HCT116 (cell line): ENCODE data around the gene WDR27. TPM values are rescaled to one million over a fixed set of nuclear protein-coding genes. Genes with fewer than 3 reads are reported as not detected.

Experiments
- ATAC-seq: fragments of 200-7000 bp; cut with Tn5 transposase; 2 replicates; pipeline ENCODE4 v1.9.1; 2020; ENCODE audit warnings: mild to moderate bottlenecking, moderate library complexity
- BruUV-seq: library from RNA; stranded (reverse); fragments of 400-500 nt; replicated peaks from 2 replicates; lab custom pipeline; 2021; lab: Mats Ljungman, UMichigan
- CTCF ChIA-PET: fragments of 300-600 bp; sonication (Branson Sonifier 250); formaldehyde crosslinking; loops from one replicate; lab custom pipeline; 2021; ENCODE audit warnings: antibody characterized with exemption; lab: Charles Lee
- POLR2A ChIA-PET: fragments of 300-600, 350-600 bp; sonication (Branson Sonifier 250); formaldehyde crosslinking; loops from one replicate; lab custom pipeline; 2021; ENCODE audit warnings: antibody characterized with exemption; lab: Charles Lee
- RAD21 ChIA-PET, 2 experiments: fragments of 300-600 bp; sonication (Branson Sonifier 250); formaldehyde crosslinking; loops; one replicate each; lab custom pipeline; 2023; ENCODE audit warnings: low total read pairs in 2 of 2; ENCODE audit not compliant: uncharacterized antibody in 2 of 2, unreplicated experiment in 2 of 2, low non-redundant PET in 1 of 2; lab: Charles Lee
- DNase-seq: peaks from one replicate; pipeline ENCODE4 v3.0.0-alpha.2; 2010; ENCODE audit warnings: low read depth, low spot score
- H2AFZ ChIP-seq: fragments of 200-600 bp; shearing (Covaris generic), sonication (generic); 2 replicates; pipeline ENCODE4 v1.6.1; 2017; ENCODE audit warnings: low read depth, mixed run types, mixed read lengths, antibody characterized with exemption, low read length; ENCODE audit not compliant: poor library complexity, severe bottlenecking
- H3K27ac ChIP-seq: 2 replicates; pipeline ENCODE4 v1.5.1; 2012; ENCODE audit warnings: low read depth, low read length
- H3K27me3 ChIP-seq: fragments of 200-600 bp; sonication (generic); 2 replicates; pipeline ENCODE4 v1.6.1; 2016; ENCODE audit warnings: mixed run types, low read length, mixed read lengths; ENCODE audit not compliant: insufficient read depth
- H3K36me3 ChIP-seq, 2 experiments: fragments of 200-500 bp in 1 of 2; fragments of 200-600 bp in 1 of 2; sonication (Bioruptor generic) in 1 of 2; sonication (generic) in 1 of 2; 2 replicates each; pipeline versions ENCODE4 v1.5.1 to v1.6.1; 2014 to 2016; ENCODE audit warnings: low read length in 2 of 2, inconsistent platforms in 1 of 2, mixed read lengths in 1 of 2, mixed run types in 1 of 2; ENCODE audit not compliant: insufficient read depth in 2 of 2, control insufficient read depth in 1 of 2
- H3K4me1 ChIP-seq, 2 experiments: fragments of 200-600 bp in 1 of 2; sonication (generic) in 1 of 2; 2 replicates each; pipeline versions ENCODE4 v1.5.1 to v1.6.1; 2012 to 2017; ENCODE audit warnings: low read length in 2 of 2, inconsistent platforms in 1 of 2, mild to moderate bottlenecking in 1 of 2, mixed read lengths in 1 of 2, mixed run types in 1 of 2, moderate library complexity in 1 of 2; ENCODE audit not compliant: insufficient read depth in 2 of 2, control insufficient read depth in 1 of 2
- H3K4me2 ChIP-seq: fragments of 200-600 bp; sonication (generic); 2 replicates; pipeline ENCODE4 v1.6.1; 2017; ENCODE audit warnings: mixed run types, low read length, mixed read lengths
- H3K4me3 ChIP-seq, 2 experiments: fragments of 200-600 bp in 1 of 2; sonication (generic) in 1 of 2; replicated peaks in 1 of 2; 2 replicates each; pipeline ENCODE4 v1.5.1; 2011 to 2016; ENCODE audit warnings: low read length in 2 of 2, control low read depth in 1 of 2, low read depth in 1 of 2, mild to moderate bottlenecking in 1 of 2, mixed read lengths in 1 of 2, mixed run types in 1 of 2
- H3K79me2 ChIP-seq: fragments of 200-600 bp; sonication (generic); 2 replicates; pipeline ENCODE4 v1.6.1; 2017; ENCODE audit warnings: mild to moderate bottlenecking, mixed run types, low read length, moderate library complexity, mixed read lengths; ENCODE audit not compliant: insufficient read depth
- H3K9ac ChIP-seq: fragments of 200-600 bp; sonication (generic); 2 replicates; pipeline ENCODE4 v1.6.1; 2016; ENCODE audit warnings: low read length, mixed read lengths
- H3K9me2 ChIP-seq: fragments of 200-600 bp; sonication (generic), shearing (Covaris generic); 2 replicates; pipeline ENCODE4 v1.6.1; 2017; ENCODE audit warnings: mixed run types, mild to moderate bottlenecking, moderate library complexity; ENCODE audit not compliant: insufficient read depth
- H3K9me3 ChIP-seq, 2 experiments: fragments of 200-500 bp in 1 of 2; fragments of 200-600 bp in 1 of 2; sonication (Bioruptor generic) in 1 of 2; sonication (generic) in 1 of 2; 2 replicates each; pipeline ENCODE4 v1.6.1; 2014 to 2017; ENCODE audit warnings: low read length in 2 of 2, mixed read lengths in 2 of 2, inconsistent platforms in 1 of 2, low read depth in 1 of 2, mild to moderate bottlenecking in 1 of 2, mixed run types in 1 of 2, moderate library complexity in 1 of 2; ENCODE audit not compliant: control insufficient read depth in 1 of 2, insufficient read depth in 1 of 2
- H4K20me1 ChIP-seq: fragments of 200-600 bp; sonication (generic), shearing (Covaris generic); 2 replicates; pipeline ENCODE4 v1.6.1; 2017; ENCODE audit warnings: mixed run types, mild to moderate bottlenecking, moderate library complexity; ENCODE audit not compliant: insufficient read depth
- ATF3 ChIP-seq: IDR thresholded peaks from 2 replicates; pipeline ENCODE4 v1.6.1; 2012
- CBX3 ChIP-seq: IDR thresholded peaks from 2 replicates; pipeline ENCODE4 v1.6.1; 2012; ENCODE audit warnings: low read depth
- EGR1 ChIP-seq: IDR thresholded peaks from 2 replicates; pipeline ENCODE4 v1.6.1; 2012; ENCODE audit warnings: low read depth
- ELF1 ChIP-seq: IDR thresholded peaks from 2 replicates; pipeline ENCODE4 v1.6.1; 2012; ENCODE audit warnings: low read depth, borderline replicate concordance
- EZH2 ChIP-seq: fragments of 200-600 bp; sonication (generic); IDR thresholded peaks from 2 replicates; pipeline ENCODE4 v1.6.1; 2017; ENCODE audit warnings: antibody characterized with exemption, mixed run types
- EZH2phosphoT487 ChIP-seq: fragments of 200-600 bp; IDR thresholded peaks from 2 replicates; pipeline ENCODE4 v1.6.1; 2018; ENCODE audit warnings: antibody characterized with exemption, borderline replicate concordance
- POLR2AphosphoS5 ChIP-seq: IDR thresholded peaks from 2 replicates; pipeline ENCODE4 v1.6.1; 2011; ENCODE audit warnings: mild to moderate bottlenecking, low read depth, low read length, moderate library complexity
- SIN3A ChIP-seq: IDR thresholded peaks from 2 replicates; pipeline ENCODE4 v1.6.1; 2012; ENCODE audit warnings: low read depth
- TCF7L2 ChIP-seq: IDR thresholded peaks from 2 replicates; pipeline ENCODE4 v1.7.0; 2011; ENCODE audit warnings: borderline replicate concordance, inconsistent platforms; ENCODE audit not compliant: insufficient read depth, insufficient read length; ENCODE audit errors: extremely low read depth
- ZNF274 ChIP-seq: fragments of 200-500 bp; sonication (Bioruptor generic); IDR thresholded peaks from 2 replicates; pipeline ENCODE4 v1.6.1; 2014; ENCODE audit warnings: mild to moderate bottlenecking, low read depth, low read length, inconsistent platforms
- intact Hi-C: fragments of 100-400 bp; cut with micrococcal nuclease; formaldehyde crosslinking; loops from 2 replicates; pipeline ENCODE4 v1.10.0; 2022
- total RNA-seq: library from RNA; stranded (reverse); gene quantifications from one replicate; pipeline ENCODE4 v1.2.1, GENCODE V29; 2021; ENCODE audit not compliant: unreplicated experiment
- TF ChIP-seq, protein P1 (sequence below): IDR thresholded peaks from 2 replicates; pipeline ENCODE4 v1.6.1; 2012

The WDR27 gene
- total RNA-seq, 1 experiment from 2014 or later = 60.6 TPM

DNA sequence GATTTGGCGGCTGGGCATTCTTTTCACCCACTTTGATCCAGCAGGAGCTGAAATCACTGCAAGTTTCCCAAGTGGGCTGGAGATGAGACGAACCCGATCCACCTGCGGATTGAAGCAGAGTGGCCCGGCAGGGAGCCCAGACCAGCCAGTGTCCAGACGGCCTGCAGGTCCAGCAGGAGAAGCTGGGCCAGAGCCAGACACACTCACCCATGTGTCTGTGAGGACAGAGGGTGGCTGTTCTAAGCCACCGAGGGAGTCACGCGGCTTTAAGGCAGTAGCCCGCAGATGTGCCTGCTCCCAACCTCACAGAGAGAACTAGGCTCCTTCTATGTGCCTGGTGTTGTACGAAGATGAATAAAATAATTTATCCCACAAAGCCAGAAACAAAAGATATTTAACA is 200.7 kb downstream of the WDR27 start (continued):
- no peak for TF ChIP-seq EZH2phosphoT487
- no peak for TF ChIP-seq TCF7L2
- TF ChIP-seq, protein P1, sequence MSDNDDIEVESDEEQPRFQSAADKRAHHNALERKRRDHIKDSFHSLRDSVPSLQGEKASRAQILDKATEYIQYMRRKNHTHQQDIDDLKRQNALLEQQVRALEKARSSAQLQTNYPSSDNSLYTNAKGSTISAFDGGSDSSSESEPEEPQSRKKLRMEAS = no peak
- no peak for TF ChIP-seq SIN3A
- TF ChIP-seq EGR1 = no peak
- no peak for TF ChIP-seq ELF1

DNA sequence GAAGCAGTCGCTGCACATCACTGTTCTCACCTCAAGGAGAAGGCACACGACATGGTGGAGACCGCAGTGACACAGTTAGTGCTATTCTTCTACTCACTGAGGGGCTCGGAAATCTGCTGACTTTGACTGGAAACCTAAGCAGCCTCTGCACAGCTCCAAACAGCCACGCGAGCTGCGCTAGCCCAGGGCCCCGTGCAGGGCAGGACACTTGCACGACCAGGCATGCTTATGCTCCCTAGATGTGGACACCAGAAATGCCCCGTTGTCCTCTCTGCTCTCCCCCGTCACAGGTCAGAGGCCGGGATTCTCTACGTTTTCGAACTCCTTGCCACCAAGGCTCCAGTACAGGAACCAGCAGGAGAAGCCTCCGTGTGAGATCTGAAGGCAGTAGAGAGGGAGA is 201.1 kb downstream of the WDR27 start:
- no peak overlapping the region for H3K9ac ChIP-seq
- H2AFZ ChIP-seq = no peak overlapping the region
- H3K79me2 ChIP-seq = no peaks in the 10 kb centered on the region
- no peak overlapping the region for H3K4me3 ChIP-seq
- no peaks in the 10 kb centered on the region for H3K9me2 ChIP-seq
- no peaks in the 10 kb centered on the region for H4K20me1 ChIP-seq
- CTCF ChIA-PET = no interaction called here
- no peak for DNase-seq
- H3K27ac ChIP-seq = no peak overlapping the region
- ATAC-seq = peak; percentile 14; the same call in 1 of the 2 replicates
- no peaks in the 10 kb centered on the region for H3K9me3 ChIP-seq
- no peaks in the 10 kb centered on the region for H3K4me1 ChIP-seq
- intact Hi-C loops = no loop called here
- H3K36me3 ChIP-seq = no peaks in the 10 kb centered on the region
- TF ChIP-seq EGR1 = no peak
- no peak for TF ChIP-seq EZH2
- TF ChIP-seq ZNF274 = no peak
- TF ChIP-seq CBX3 = no peak
- TF ChIP-seq POLR2AphosphoS5 = no peak
- TF ChIP-seq ATF3 = no peak
- TF ChIP-seq SIN3A = no peak
- RAD21 ChIA-PET = no interaction called here
- POLR2A ChIA-PET = no interaction called here
- no peaks in the 10 kb centered on the region for H3K27me3 ChIP-seq
- no TSS peak for BruUV-seq
- no peak overlapping the region for H3K4me2 ChIP-seq
